Body of pancreas (tissue), 4 donors: ENCODE measurements around the gene ST6GAL1. TPM values are rescaled to one million over a fixed set of nuclear protein-coding genes. Genes with fewer than 3 reads are reported as not detected.

Experiments used
- ATAC-seq: fragments of 150-250 bp; one replicate; pipeline ENCODE4 v1.9.1; 2016
- DNase-seq, 4 donors: peaks; one replicate each; pipeline ENCODE4 v3.0.0-alpha.2; 2019
- H3K27ac ChIP-seq, 4 donors: fragments of 200-600 bp; sonication (generic); 1 replicate in 3 of 4; 2 replicates in 1 of 4; pipeline versions ENCODE4 v1.5.1 to v1.6.1; 2016 to 2019; ENCODE audit warnings: mild to moderate bottlenecking in 1 of 4, mixed read lengths in 1 of 4, moderate library complexity in 1 of 4
- H3K27me3 ChIP-seq, 2 donors: fragments of 200-600 bp; sonication (generic); one replicate each; pipeline ENCODE4 v1.6.0; 2016; ENCODE audit warnings: mild to moderate bottlenecking in 1 of 2
- H3K36me3 ChIP-seq, 2 donors: fragments of 200-600 bp; sonication (generic); replicated peaks in 1 of 2; 2 replicates each; pipeline ENCODE4 v1.5.1; 2016; ENCODE audit warnings: low read depth in 2 of 2; ENCODE audit not compliant: insufficient read depth in 1 of 2
- H3K4me1 ChIP-seq: fragments of 200-600 bp; sonication (generic); one replicate; pipeline ENCODE4 v1.6.0; 2016
- H3K4me3 ChIP-seq, 2 donors: fragments of 200-600 bp; sonication (generic); 1 replicate in 1 of 2; 2 replicates in 1 of 2; pipeline ENCODE4 v1.5.1; 2016 to 2019
- H3K9me3 ChIP-seq, 3 donors: fragments of 200-600 bp; sonication (generic); 1 replicate in 2 of 3; 2 replicates in 1 of 3; pipeline ENCODE4 v1.5.1; 2016
- CTCF ChIP-seq, 7 experiments: fragments of 450-650 bp in 4 of 7; fragments of 200-600 bp in 3 of 7; sonication (generic) in 3 of 7; IDR thresholded peaks; one replicate each; pipeline ENCODE4 v1.5.1; 2016 to 2019; ENCODE audit warnings: antibody characterized with exemption in 7 of 7
- POLR2A ChIP-seq, 3 donors: fragments of 450-650 bp; IDR thresholded peaks; one replicate each; pipeline ENCODE4 v1.6.1; 2016; ENCODE audit warnings: antibody characterized with exemption in 3 of 3, mild to moderate bottlenecking in 2 of 3
- WGBS, 2 donors: methylation state at CpG; one replicate each; pipeline ENCODE4 v1.1.5; 2017; 5-methylcytosine and 5-hydroxymethylcytosine counted together
- intact Hi-C: fragments of 100-400 bp; cut with DNase I; formaldehyde crosslinking; loops from one replicate; pipeline ENCODE4 v1.15.1; 2023
- total RNA-seq, 2 donors: library from RNA; depleted of rRNA; stranded (reverse); fragments of >200 nt; gene quantifications; one replicate each; pipeline ENCODE4 v1.1.0, GENCODE V29; 2016

The ST6GAL1 gene
- total RNA-seq, 2 donors from 2014 or later: 10.2 to 12.2 TPM

- Histone ChIP-seq H3K27me3 (no peaks in the 10 kb centered on the region), H3K4me1 (peaks cover 18% of the 10 kb centered on the region), H3K9me3 (no peaks in the 10 kb centered on the region), H3K27ac (peak overlapping the region in 1 of 4 donors; percentile 4), H3K4me3 (no peak overlapping the region), H3K36me3 (no peaks in the 10 kb centered on the region)
- intact Hi-C loops: no loop called here
- DNase-seq (no peak), ATAC-seq (no peak)
- TF ChIP-seq CTCF (IDR thresholded peaks at IDR 0.05) (no peak), POLR2A (IDR thresholded peaks at IDR 0.05) (no peak)
- 78% methylated on average over 8 of the region's 8 CpGs for WGBS, 2 donors
These were observed 56.1 kb downstream of the ST6GAL1 start for GRCh38 chr3:186986406-186986805.

- DNase-seq (no peak), ATAC-seq (no peak)
- H3K4me3 ChIP-seq: no peak overlapping the region
- H3K27me3 ChIP-seq: no peaks in the 10 kb centered on the region
- 50 to 85% methylated on average over 1 of the region's 1 CpG for WGBS, 2 donors
- no peaks in the 10 kb centered on the region for H3K9me3 ChIP-seq
- intact Hi-C loops: no loop called here
- H3K4me1 ChIP-seq: peaks cover 18% of the 10 kb centered on the region
- no peaks in the 10 kb centered on the region for H3K36me3 ChIP-seq
- TF ChIP-seq POLR2A (IDR thresholded peaks at IDR 0.05) (no peak), CTCF (IDR thresholded peaks at IDR 0.05) (no peak)
- no peak overlapping the region for H3K27ac ChIP-seq
These were observed 56.5 kb downstream of the ST6GAL1 start for GRCh38 chr3:186986816-186987215.

GRCh38 chr3:186988806-186989205 lies 58.5 kb downstream of the ST6GAL1 start:
- intact Hi-C loops: no loop called here
- peak overlapping the region in 1 of 4 donors; percentile 29 for H3K27ac ChIP-seq
- H3K9me3 ChIP-seq: no peaks in the 10 kb centered on the region
- no peak for DNase-seq
- WGBS, 2 donors: 56 to 85% methylated on average over 3 of the region's 3 CpGs
- no peak overlapping the region for H3K4me3 ChIP-seq
- peaks cover 18% of the 10 kb centered on the region for H3K4me1 ChIP-seq
- ATAC-seq: no peak
- TF ChIP-seq POLR2A (IDR thresholded peaks at IDR 0.05) (no peak), CTCF (IDR thresholded peaks at IDR 0.05) (no peak)
- H3K36me3 ChIP-seq: no peaks in the 10 kb centered on the region
- H3K27me3 ChIP-seq: no peaks in the 10 kb centered on the region

GRCh38 chr3:186989429-186989828 lies 59.1 kb downstream of the ST6GAL1 start:
- DNase-seq: no peak
- no peak overlapping the region for H3K4me3 ChIP-seq
- no peaks in the 10 kb centered on the region for H3K27me3 ChIP-seq
- H3K36me3 ChIP-seq: no peaks in the 10 kb centered on the region
- 7 to 15% methylated on average over 1 of the region's 1 CpG for WGBS, 2 donors
- peak overlapping the region in 1 of 4 donors; percentile 29 for H3K27ac ChIP-seq
- TF ChIP-seq CTCF (IDR thresholded peaks at IDR 0.05): no peak
- TF ChIP-seq POLR2A (IDR thresholded peaks at IDR 0.05): no peak
- H3K4me1 ChIP-seq: peaks cover 18% of the 10 kb centered on the region
- no peak for ATAC-seq
- intact Hi-C loops: no loop called here
- H3K9me3 ChIP-seq: no peaks in the 10 kb centered on the region

- H3K9me3 ChIP-seq: no peaks in the 10 kb centered on the region
- 96 to 100% methylated on average over 3 of the region's 3 CpGs for WGBS, 2 donors
These were observed 60.0 kb downstream of the ST6GAL1 start for GRCh38 chr3:186990277-186990676.

More at GRCh38 chr3:186990277-186990676, 60.0 kb downstream of the ST6GAL1 start:
- H3K4me3 ChIP-seq: no peak overlapping the region
- no peak for DNase-seq
- H3K36me3 ChIP-seq: no peaks in the 10 kb centered on the region
- peaks cover 18% of the 10 kb centered on the region for H3K4me1 ChIP-seq
- no peak for TF ChIP-seq POLR2A (IDR thresholded peaks at IDR 0.05)
- no peak for TF ChIP-seq CTCF (IDR thresholded peaks at IDR 0.05)
- no peak overlapping the region for H3K27ac ChIP-seq
- no peak for ATAC-seq
- H3K27me3 ChIP-seq: no peaks in the 10 kb centered on the region
- intact Hi-C loops: no loop called here
